ENCODE results near the gene RAB3B. TPM values are rescaled to one million over a fixed set of nuclear protein-coding genes. Genes with fewer than 3 reads are reported as not detected.
"Not testable (repeated sequence)": the region's sequence is repeated elsewhere in the genome, so short reads cannot be mapped to it uniquely, and the experiment has no call there.

The RAB3B gene
- total RNA-seq, 1 donor from 2014 or later: 86.2 TPM

- no peak for TF ChIP-seq CTCF (IDR thresholded peaks at IDR 0.05; ENCODE audit: unreplicated experiment)
- H3K27me3 Mint-ChIP-seq: peaks cover 13% of the 10 kb centered on the region
- H3K36me3 Mint-ChIP-seq (ENCODE audit: insufficient read depth): no peaks in the 10 kb centered on the region
- H3K27ac Mint-ChIP-seq: no peak overlapping the region
- peaks cover 18% of the 10 kb centered on the region for H3K4me1 Mint-ChIP-seq (ENCODE audit: low read depth)
- H3K9me3 Mint-ChIP-seq (ENCODE audit: low read depth): no peaks in the 10 kb centered on the region
- no peak for DNase-seq (ENCODE audit: low spot score, unreplicated experiment)
- no peak overlapping the region for H3K4me3 Mint-ChIP-seq (ENCODE audit: low read depth)
These were observed 112.2 kb downstream of the RAB3B start for GRCh38 chr1:51878308-51878615.

- H3K27me3 Mint-ChIP-seq: peaks cover 7% of the 10 kb centered on the region
- no peaks in the 10 kb centered on the region for H3K36me3 Mint-ChIP-seq (ENCODE audit: insufficient read depth)
- H3K9me3 Mint-ChIP-seq (ENCODE audit: low read depth): no peaks in the 10 kb centered on the region
- TF ChIP-seq CTCF (IDR thresholded peaks at IDR 0.05; ENCODE audit: unreplicated experiment): no peak
- H3K27ac Mint-ChIP-seq: no peak overlapping the region
- H3K4me3 Mint-ChIP-seq (ENCODE audit: low read depth): no peak overlapping the region
- no peak for DNase-seq (ENCODE audit: low spot score, unreplicated experiment)
- H3K4me1 Mint-ChIP-seq (ENCODE audit: low read depth): peaks cover 18% of the 10 kb centered on the region
These were observed 112.8 kb downstream of the RAB3B start for GRCh38 chr1:51877434-51878307.

GRCh38 chr1:51875836-51876235 lies 114.7 kb downstream of the RAB3B start:
- H3K9me3 Mint-ChIP-seq (ENCODE audit: low read depth): no peaks in the 10 kb centered on the region
- peaks cover 3% of the 10 kb centered on the region for H3K27me3 Mint-ChIP-seq
- DNase-seq (ENCODE audit: low spot score, unreplicated experiment): no peak
- H3K4me3 Mint-ChIP-seq (ENCODE audit: low read depth): peak overlapping the region; percentile 29
- no peak for TF ChIP-seq CTCF (IDR thresholded peaks at IDR 0.05; ENCODE audit: unreplicated experiment)
- H3K27ac Mint-ChIP-seq: no peak overlapping the region
- peaks cover 18% of the 10 kb centered on the region for H3K4me1 Mint-ChIP-seq (ENCODE audit: low read depth)
- H3K36me3 Mint-ChIP-seq (ENCODE audit: insufficient read depth): no peaks in the 10 kb centered on the region

GRCh38 chr1:51875291-51875772 lies 115.2 kb downstream of the RAB3B start:
- TF ChIP-seq CTCF (IDR thresholded peaks at IDR 0.05; ENCODE audit: unreplicated experiment): no peak
- no peak for DNase-seq (ENCODE audit: low spot score, unreplicated experiment)
- Mint-ChIP-seq H3K27me3 (no peaks in the 10 kb centered on the region), H3K27ac (no peak overlapping the region), H3K9me3 (ENCODE audit: low read depth) (no peaks in the 10 kb centered on the region), H3K4me1 (ENCODE audit: low read depth) (peaks cover 18% of the 10 kb centered on the region), H3K4me3 (ENCODE audit: low read depth) (peak overlapping the region; percentile 29), H3K36me3 (ENCODE audit: insufficient read depth) (no peaks in the 10 kb centered on the region)

GRCh38 chr1:51873270-51873669 lies 117.2 kb downstream of the RAB3B start:
- H3K9me3 Mint-ChIP-seq (ENCODE audit: low read depth); H3K27me3 Mint-ChIP-seq; DNase-seq (ENCODE audit: low spot score, unreplicated experiment); H3K27ac Mint-ChIP-seq; H3K36me3 Mint-ChIP-seq (ENCODE audit: insufficient read depth); H3K4me3 Mint-ChIP-seq (ENCODE audit: low read depth): not testable (repeated sequence)
- peaks cover 18% of the 10 kb centered on the region for H3K4me1 Mint-ChIP-seq (ENCODE audit: low read depth)

Measured in progenitor cell of endocrine pancreas (in vitro differentiated cells).